A549 (cell line): ENCODE data around the gene IL1RN. TPM values are rescaled to one million over a fixed set of nuclear protein-coding genes. Genes with fewer than 3 reads are reported as not detected.

Experiments used
- ATAC-seq, 2 experiments: fragments of 200-7000 bp in 1 of 2; fragments of >200 bp in 1 of 2; cut with Nextera tagmentation in 1 of 2; cut with Tn5 transposase in 1 of 2; 3 replicates each; pipeline versions ENCODE4 v1.8.0 to v1.9.1; 2018 to 2020; ENCODE audit warnings: mild to moderate bottlenecking in 1 of 2, moderate library complexity in 1 of 2
- CTCF ChIA-PET: fragments of 300-600 bp; sonication (Branson Sonifier 250); formaldehyde crosslinking; extraction: SDS; loops from one replicate; lab custom pipeline; 2021; ENCODE audit warnings: antibody characterized with exemption, inconsistent platforms; lab: Yijun Ruan, JAX
- POLR2A ChIA-PET: fragments of 350-600 bp; formaldehyde crosslinking; extraction: SDS; loops from one replicate; lab custom pipeline; 2021; ENCODE audit warnings: antibody characterized with exemption, inconsistent platforms; lab: Yijun Ruan, JAX
- DNase-seq, 2 experiments: peaks; one replicate each; pipeline versions ENCODE4 v3.0.0 to v3.0.0-alpha.2; 2011 to 2016; ENCODE audit warnings: low read depth in 1 of 2, low spot score in 1 of 2
- FAIRE-seq: peaks from 2 replicates; lab custom pipeline; 2011; peaks lifted over from hg19 to GRCh38; lab: Jason Lieb, UNC
- H3K27ac ChIP-seq, 2 experiments: fragments of >200 bp; sonication (Bioruptor Twin); formaldehyde crosslinking; 3 replicates each; pipeline ENCODE4 v1.5.1; 2016 to 2017
- H3K4me1 ChIP-seq: fragments of >200 bp; sonication (Bioruptor Twin); formaldehyde crosslinking; 3 replicates; pipeline ENCODE4 v1.6.1; 2016
- H3K4me2 ChIP-seq: fragments of >200 bp; sonication (Bioruptor Twin); formaldehyde crosslinking; 3 replicates; pipeline ENCODE4 v1.6.1; 2016
- H3K4me3 ChIP-seq: fragments of >200 bp; sonication (Bioruptor Twin); formaldehyde crosslinking; 3 replicates; pipeline ENCODE4 v1.5.1; 2016
- H3K9me3 ChIP-seq: fragments of >200 bp; sonication (Bioruptor Twin); formaldehyde crosslinking; 3 replicates; pipeline ENCODE4 v1.6.1; 2016
- ATOH8 ChIP-seq: fragments of 250-450 bp; sonication (Bioruptor Pico); IDR thresholded peaks from 2 replicates; pipeline ENCODE4 v1.5.0; 2020; ENCODE audit warnings: low read depth, mild to moderate bottlenecking, moderate library complexity
- CBX8 ChIP-seq: fragments of 200-600 bp; sonication (generic); IDR thresholded peaks from 2 replicates; pipeline ENCODE4 v1.6.1; 2016
- CTCF ChIP-seq: fragments of >200 bp; sonication (Bioruptor Twin); formaldehyde crosslinking; IDR thresholded peaks from 3 replicates; pipeline ENCODE4 v1.5.1; 2016
- EHF ChIP-seq: fragments of 250-450 bp; sonication (Bioruptor Pico); IDR thresholded peaks from 2 replicates; pipeline ENCODE4 v1.5.0; 2020; ENCODE audit warnings: mild to moderate bottlenecking
- ELK1 ChIP-seq: fragments of 150-350 bp; IDR thresholded peaks from 2 replicates; pipeline ENCODE4 v1.6.1; 2014; ENCODE audit warnings: low read depth, mild to moderate bottlenecking, low read length
- FOSB ChIP-seq: fragments of 250-450 bp; sonication (Bioruptor Pico); IDR thresholded peaks from 2 replicates; pipeline ENCODE4 v1.5.0; 2020; ENCODE audit warnings: mild to moderate bottlenecking, moderate library complexity
- FOSL2 ChIP-seq, 2 experiments: fragments of 450-650 bp in 1 of 2; fragments of >200 bp in 1 of 2; sonication (Bioruptor Twin) in 1 of 2; formaldehyde crosslinking; IDR thresholded peaks; 2 replicates each; pipeline versions ENCODE4 v1.5.0 to v1.6.1; 2016 to 2020; ENCODE audit warnings: mild to moderate bottlenecking in 1 of 2, moderate library complexity in 1 of 2
- HES2 ChIP-seq: fragments of >200 bp; sonication (Bioruptor Twin); formaldehyde crosslinking; IDR thresholded peaks from 2 replicates; pipeline ENCODE4 v1.6.1; 2016
- HEYL ChIP-seq: fragments of 250-450 bp; sonication (Bioruptor Pico); IDR thresholded peaks from 2 replicates; pipeline ENCODE4 v1.8.0; 2021; ENCODE audit warnings: mild to moderate bottlenecking, moderate library complexity
- HOXA7 ChIP-seq: fragments of 250-450 bp; sonication (Bioruptor Pico); IDR thresholded peaks from 2 replicates; pipeline ENCODE4 v1.5.0; 2020; ENCODE audit warnings: mild to moderate bottlenecking, moderate library complexity
- JUNB ChIP-seq: fragments of >200 bp; sonication (Bioruptor Twin); formaldehyde crosslinking; IDR thresholded peaks from 2 replicates; pipeline ENCODE4 v1.6.1; 2016
- KDM1A ChIP-seq: fragments of 200-600 bp; sonication (generic); IDR thresholded peaks from 2 replicates; pipeline ENCODE4 v1.6.1; 2016; ENCODE audit warnings: low read depth, mild to moderate bottlenecking
- KDM5A ChIP-seq: fragments of 200-600 bp; sonication (generic); IDR thresholded peaks from 2 replicates; pipeline ENCODE4 v1.6.1; 2016; ENCODE audit warnings: antibody characterized with exemption, mild to moderate bottlenecking
- MAX ChIP-seq: IDR thresholded peaks from 2 replicates; pipeline ENCODE4 v1.6.1; 2012
- MAZ ChIP-seq: fragments of 150-350 bp; IDR thresholded peaks from 2 replicates; pipeline ENCODE4 v1.6.1; 2014; ENCODE audit warnings: antibody characterized with exemption, low read depth, low read length, borderline replicate concordance
- POLR2A ChIP-seq: IDR thresholded peaks from 2 replicates; pipeline ENCODE4 v1.6.1; 2012; ENCODE audit warnings: mild to moderate bottlenecking, low read length
- POLR2AphosphoS2 ChIP-seq: conservative IDR thresholded peaks from 2 replicates; pipeline ENCODE4 v1.6.1; 2012; ENCODE audit warnings: low read length, improper control_type of control experiment, inconsistent platforms
- RARB ChIP-seq: fragments of 250-450 bp; sonication (Bioruptor Pico); IDR thresholded peaks from 2 replicates; pipeline ENCODE4 v1.8.0; 2021; ENCODE audit warnings: mild to moderate bottlenecking, moderate library complexity
- RNF2 ChIP-seq: fragments of 200-600 bp; sonication (generic); IDR thresholded peaks from 2 replicates; pipeline ENCODE4 v1.6.1; 2016; ENCODE audit warnings: low read depth, mild to moderate bottlenecking, antibody characterized with exemption, moderate library complexity, borderline replicate concordance
- SMC3 ChIP-seq: fragments of >200 bp; sonication (Bioruptor Twin); formaldehyde crosslinking; IDR thresholded peaks from 3 replicates; pipeline ENCODE4 v1.6.1; 2018; ENCODE audit warnings: inconsistent platforms
- SREBF2 ChIP-seq: fragments of 450-650 bp; IDR thresholded peaks from 2 replicates; pipeline ENCODE4 v1.6.1; 2014; ENCODE audit warnings: mild to moderate bottlenecking, moderate library complexity
- TP53 ChIP-seq: fragments of 250-450 bp; sonication (Bioruptor Pico); IDR thresholded peaks from 2 replicates; pipeline ENCODE4 v1.5.0; 2021; ENCODE audit warnings: mild to moderate bottlenecking, moderate library complexity
- USF2 ChIP-seq: fragments of 450-650 bp; IDR thresholded peaks from 2 replicates; pipeline ENCODE4 v1.6.1; 2014; ENCODE audit warnings: antibody characterized with exemption
- WGBS: methylation state at CpG from one replicate; pipeline ENCODE4 v1.1.6; 2017; ENCODE audit errors: missing lambda C conversion rate; 5-methylcytosine and 5-hydroxymethylcytosine counted together
- polyA plus RNA-seq, 4 experiments: library from polyadenylated mRNA; depleted of rRNA in 3 of 4; stranded (reverse); fragments of >200 nt; fragmentation: RNase III in 1 of 4; extraction: RNeasy Plus Mini Kit Qiagen cat#74134 plus additional on column Dnase treatment in 1 of 4; gene quantifications; 2 replicates in 3 of 4; 3 replicates in 1 of 4; pipeline ENCODE4 v1.2.3, GENCODE V29; 2011 to 2017

Gene IL1RN
- polyA plus RNA-seq, 2 of the 4 experiments (the other 2 are of a cell fraction) = 0.13 TPM; not detected in 1

- peak in 1 of 2 experiments; percentile 27; a peak in 3 of 6 replicates for ATAC-seq
- H3K27ac ChIP-seq = peak overlapping the region in 1 of 2 experiments; percentile 41; a peak in 1 of 6 replicates
- CTCF ChIA-PET = interaction anchor here (0.8 to 5.6 kb wide), 7 partner anchors 21 to 231 kb away, joined by 3 to 46 read pairs (median 8); no protein-coding TSS in a partner anchor
- H3K4me3 ChIP-seq = no peak overlapping the region
- TF ChIP-seq SREBF2 (no peak), MAZ (no peak), SMC3 (no peak), ATOH8 (CRISPR knock-in tag) (no peak), HOXA7 (CRISPR knock-in tag) (no peak), HEYL (no peak), POLR2AphosphoS2 (no peak), RNF2 (no peak), CTCF (no peak), FOSL2 (IDR thresholded peaks at IDR 0.05) (no peak), FOSL2 (CRISPR knock-in tag; IDR thresholded peaks at IDR 0.05) (no peak), MAX (no peak), JUNB (no peak), TP53 (CRISPR knock-in tag) (no peak), HES2 (no peak)
- FAIRE-seq = no peak
- H3K9me3 ChIP-seq = no peaks in the 10 kb centered on the region
- H3K4me2 ChIP-seq = peak overlapping the region; percentile 87
- POLR2A ChIA-PET = interaction anchor here (1.6 kb wide), 1 partner anchor 40 kb away, joined by 5 read pairs; no protein-coding TSS in a partner anchor
- DNase-seq = no peak
- H3K4me1 ChIP-seq = peaks cover 23% of the 10 kb centered on the region
- WGBS = 64% methylated on average over 4 of the region's 4 CpGs
Observed at GRCh38 chr2:113158884-113159553, 31.6 kb downstream of the IL1RN start.

GRCh38 chr2:113160248-113160647, 32.9 kb downstream of the IL1RN start:
- Histone ChIP-seq H3K4me2 (no peak overlapping the region), H3K9me3 (no peaks in the 10 kb centered on the region), H3K27ac (no peak overlapping the region), H3K4me3 (no peak overlapping the region), H3K4me1 (peaks cover 23% of the 10 kb centered on the region)
- 91% methylated on average over 1 of the region's 1 CpG for WGBS
- DNase-seq = no peak
- ChIA-PET POLR2A (no interaction called here), CTCF (interaction anchor here (2.8 to 5.6 kb wide), 3 partner anchors 23 to 80 kb away, joined by 8 to 46 read pairs (median 32); no protein-coding TSS in a partner anchor)
- no peak for ATAC-seq
- no peak for FAIRE-seq
- TF ChIP-seq CBX8 (no peak), POLR2A (no peak), RARB (CRISPR knock-in tag) (no peak), FOSB (CRISPR knock-in tag) (no peak), USF2 (no peak), KDM5A (no peak), ELK1 (no peak), KDM1A (no peak), EHF (CRISPR knock-in tag) (no peak)
